GM10248 (cell line): ENCODE results near the gene FJX1.
A peak's percentile ranks its signal among the peaks of the same experiment; 100 is the strongest.

ENCODE experiments used
- CTCF ChIA-PET: fragments of 300-600 bp; sonication (Branson Sonifier 250); formaldehyde crosslinking; extraction: SDS; loops from one replicate; lab custom pipeline; 2021; ENCODE audit warnings: antibody characterized with exemption; lab: Yijun Ruan, JAX
- POLR2A ChIA-PET: fragments of 350-650 bp; sonication (Branson Sonifier 250); formaldehyde crosslinking; extraction: SDS; loops from one replicate; lab custom pipeline; 2020; ENCODE audit warnings: antibody characterized with exemption; lab: Yijun Ruan, JAX
- DNase-seq: peaks from one replicate; pipeline ENCODE4 v3.0.0; 2012; ENCODE audit errors: extremely low spot score
- CTCF ChIP-seq: IDR thresholded peaks from 2 replicates; pipeline ENCODE4 v1.5.1; 2012; ENCODE audit warnings: mild to moderate bottlenecking, low read depth; ENCODE audit errors: extremely low read depth, missing control alignments, control extremely low read depth

Gene FJX1

GRCh38 chr11:35611741-35612140 lies 6.5 kb upstream of the FJX1 start:
- POLR2A ChIA-PET: no interaction called here
- CTCF ChIA-PET: interaction anchor here (1.5 kb wide), 2 partner anchors 8 to 520 kb away, joined by 4 read pairs; no protein-coding TSS in a partner anchor
- no peak for TF ChIP-seq CTCF
- DNase-seq: no peak

GRCh38 chr11:35614939-35615569 lies 3.2 kb upstream of the FJX1 start:
- CTCF ChIA-PET: interaction anchor here (0.7 to 3.3 kb wide), 18 partner anchors 9 to 864 kb away, joined by 3 to 28 read pairs (median 4); no protein-coding TSS in a partner anchor
- POLR2A ChIA-PET: interaction anchor here (0.7 kb wide), 1 partner anchor 893 kb away, joined by 3 read pairs; no protein-coding TSS in a partner anchor
- DNase-seq: no peak
- no peak for TF ChIP-seq CTCF

GRCh38 chr11:35615921-35616900 lies 2.0 kb upstream of the FJX1 start:
- POLR2A ChIA-PET: interaction anchor here (0.7 kb wide), 1 partner anchor 892 kb away, joined by 3 read pairs; no protein-coding TSS in a partner anchor
- peak; percentile 49 for DNase-seq
- CTCF ChIA-PET: interaction anchor here (0.7 to 3.3 kb wide), 19 partner anchors 10 to 863 kb away, joined by 3 to 28 read pairs (median 4); no protein-coding TSS in a partner anchor
- peak; percentile 64 for TF ChIP-seq CTCF

- no peak for DNase-seq
- no peak for TF ChIP-seq CTCF
- CTCF ChIA-PET: interaction anchor here (0.9 to 3.9 kb wide), 3 partner anchors 205 to 650 kb away, joined by 3 to 18 read pairs (median 4); no protein-coding TSS in a partner anchor
- POLR2A ChIA-PET: no interaction called here
Measured at GRCh38 chr11:35617316-35617686, 959 bp upstream of the FJX1 start.

GRCh38 chr11:35618497-35619115 lies 346 bp downstream of the FJX1 start:
- ChIA-PET POLR2A (no interaction called here), CTCF (interaction anchor here (1.3 to 3.9 kb wide), 5 partner anchors 13 to 649 kb away, joined by 3 to 18 read pairs (median 6); no protein-coding TSS in a partner anchor)
- peak; percentile 62 for DNase-seq
- no peak for TF ChIP-seq CTCF

GRCh38 chr11:35619116-35619854 lies 1.0 kb downstream of the FJX1 start:
- ChIA-PET CTCF (interaction anchor here (1.0 to 3.9 kb wide), 6 partner anchors 8 to 648 kb away, joined by 4 to 18 read pairs (median 6); no protein-coding TSS in a partner anchor), POLR2A (no interaction called here)

More at GRCh38 chr11:35619116-35619854, 1.0 kb downstream of the FJX1 start:
- DNase-seq: peak; percentile 56
- no peak for TF ChIP-seq CTCF
